GM18873 (cell line): ENCODE results near the gene RNF17.

Experiments used
- ATAC-seq: cut with Tn5 transposase; IDR thresholded peaks from one replicate; pipeline ENCODE4 v1.9.1; 2021; ENCODE audit warnings: mild to moderate bottlenecking, moderate library complexity, moderate number of reproducible peaks; ENCODE audit not compliant: unreplicated experiment, low FRiP score

RNF17 gene

DNA sequence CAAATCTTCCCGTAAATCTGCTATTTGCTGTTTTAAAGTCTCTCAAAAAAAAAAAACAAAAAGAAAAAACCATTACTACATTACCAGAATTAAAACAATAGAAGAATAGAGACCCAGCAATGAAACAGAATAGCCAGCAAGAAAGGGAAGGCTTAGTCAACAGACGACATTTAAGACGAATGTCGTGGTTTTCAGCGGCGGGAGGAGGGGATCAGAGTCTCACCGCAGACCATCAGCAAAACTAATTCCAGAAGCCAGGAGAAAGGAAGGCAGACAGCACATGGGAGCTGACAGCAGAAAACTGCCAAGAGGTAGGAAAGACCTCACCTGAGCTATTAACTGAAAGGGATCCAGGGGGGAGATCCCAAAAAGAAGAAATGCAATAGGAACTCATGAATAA, 128.9 kb downstream of the RNF17 start:
- no peak for ATAC-seq

DNA sequence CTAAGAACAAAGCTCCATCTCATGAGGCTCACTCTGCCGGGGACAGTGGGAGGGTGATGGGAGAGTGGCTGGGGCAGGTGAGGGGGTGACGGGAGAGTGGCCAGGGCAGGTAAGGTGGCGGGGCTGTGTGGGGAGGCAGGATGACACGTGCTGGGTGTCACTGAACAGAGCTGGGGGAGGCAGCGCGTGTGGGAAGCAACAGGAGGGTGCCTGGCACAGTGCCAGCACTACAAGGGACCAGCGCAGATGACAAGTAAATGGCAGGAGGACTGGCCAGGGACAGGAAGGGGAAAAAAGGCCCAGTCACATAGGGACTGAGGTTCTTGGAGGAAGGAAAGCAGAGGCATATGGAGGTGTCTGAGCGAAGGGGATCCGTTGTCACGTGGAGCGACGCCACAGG, 129.9 kb downstream of the RNF17 start:
- no peak for ATAC-seq

DNA sequence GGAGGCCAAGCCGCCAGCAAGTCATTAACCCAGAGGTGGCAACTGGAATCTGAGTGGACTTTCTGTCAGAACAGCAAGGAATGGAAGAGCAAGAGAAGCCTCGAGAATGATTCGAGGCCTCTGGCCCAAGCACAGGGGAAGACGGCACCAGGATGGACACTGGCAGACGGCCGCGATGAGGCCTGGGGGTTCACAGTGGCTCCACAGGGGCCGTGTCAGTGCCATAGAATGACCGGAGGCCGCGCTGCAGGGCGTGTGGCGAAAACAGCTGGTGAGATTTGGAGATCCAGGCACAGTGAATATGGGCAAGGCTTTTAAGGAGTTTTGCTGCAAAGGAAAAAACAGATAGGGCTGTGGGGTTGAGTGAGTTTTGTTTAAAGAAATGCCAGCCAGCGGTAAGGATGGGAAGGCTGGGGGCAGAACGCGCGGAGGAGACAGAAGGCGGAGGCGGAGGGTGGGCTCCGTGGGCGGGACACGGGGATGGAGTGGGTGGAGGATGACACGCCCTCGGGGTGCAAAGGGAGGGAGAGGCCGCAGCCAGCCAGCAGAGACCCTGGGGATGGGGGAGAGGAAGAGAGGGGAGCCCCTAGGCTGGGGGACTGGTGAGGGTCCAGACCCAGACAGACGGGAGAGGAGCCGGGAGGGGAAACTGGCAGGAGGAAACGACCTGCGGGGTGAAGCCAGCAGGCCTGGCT, 130.5 kb downstream of the RNF17 start:
- ATAC-seq: no peak

DNA sequence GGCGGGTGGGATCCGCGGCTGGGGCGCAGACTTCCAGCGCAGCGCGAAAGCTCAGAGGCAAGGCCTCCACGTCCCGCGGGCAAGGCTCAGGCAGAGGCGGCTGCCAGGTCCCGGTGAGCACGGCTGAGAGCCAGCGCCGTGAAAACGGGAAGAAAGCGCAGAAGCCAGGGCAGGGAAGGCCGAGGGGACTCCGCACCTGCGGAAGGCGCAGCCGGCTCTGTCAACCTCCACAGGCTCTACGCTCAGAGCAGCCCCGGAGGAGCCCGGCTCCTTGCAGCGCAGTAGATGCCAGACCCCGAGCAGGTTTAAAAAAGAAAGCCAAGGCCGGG, 131.0 kb downstream of the RNF17 start:
- ATAC-seq: no peak

DNA sequence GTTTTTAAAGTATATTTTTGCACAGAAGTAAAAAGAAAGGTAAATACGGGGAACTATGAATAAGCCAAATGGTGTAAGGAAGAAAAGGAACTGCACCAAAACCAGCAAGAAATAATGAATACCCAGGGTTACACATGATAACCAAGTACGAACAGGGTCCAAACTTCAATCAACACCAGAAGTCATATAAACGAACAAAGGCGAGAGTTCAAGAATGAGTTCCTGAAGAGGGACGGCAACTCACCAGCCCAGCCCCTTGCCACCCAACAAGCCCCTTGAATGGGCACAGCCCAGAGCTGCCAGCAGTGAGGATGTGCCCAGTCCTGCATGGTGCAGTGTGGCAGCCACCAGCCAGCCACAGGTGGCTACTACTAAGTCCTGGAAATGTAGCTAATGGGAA, 132.1 kb downstream of the RNF17 start:
- ATAC-seq: no peak

DNA sequence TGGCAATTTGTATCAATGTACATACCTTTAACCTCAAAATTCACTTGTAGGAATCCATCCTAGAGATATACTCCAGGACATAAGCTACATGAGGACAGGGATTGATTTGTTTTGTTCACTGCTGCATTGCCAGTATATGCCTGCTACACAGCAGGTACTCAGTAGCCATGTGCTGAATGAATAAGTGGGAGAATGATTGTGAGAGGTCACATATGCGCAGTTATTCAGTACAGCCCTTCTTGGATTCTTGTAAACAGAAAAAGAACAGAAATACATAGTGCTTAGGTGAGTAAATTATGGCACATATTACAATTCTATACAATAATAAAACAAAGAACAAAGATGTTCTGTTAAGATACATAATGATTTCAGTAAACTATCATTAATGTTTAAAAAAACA, 133.3 kb downstream of the RNF17 start:
- no peak for ATAC-seq

DNA sequence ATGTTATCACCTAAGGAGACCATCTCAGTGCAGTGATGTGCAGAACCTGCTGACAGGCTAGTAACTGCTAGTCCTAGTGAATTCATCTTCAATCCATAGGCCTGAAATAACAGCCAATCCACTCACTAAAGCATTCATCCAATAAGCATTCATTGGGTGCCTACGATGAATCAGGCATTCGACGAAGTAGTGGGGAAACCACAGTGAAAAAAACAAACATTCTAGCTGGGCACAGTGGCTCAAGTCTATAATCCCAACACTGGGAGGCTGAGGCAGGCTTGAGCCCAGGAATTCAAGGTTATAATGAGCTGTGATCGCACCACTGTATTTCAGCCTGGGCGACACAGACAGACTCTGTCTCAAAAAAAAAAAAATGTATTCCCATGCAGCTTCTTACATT, 135.6 kb downstream of the RNF17 start:
- ATAC-seq: no peak

DNA sequence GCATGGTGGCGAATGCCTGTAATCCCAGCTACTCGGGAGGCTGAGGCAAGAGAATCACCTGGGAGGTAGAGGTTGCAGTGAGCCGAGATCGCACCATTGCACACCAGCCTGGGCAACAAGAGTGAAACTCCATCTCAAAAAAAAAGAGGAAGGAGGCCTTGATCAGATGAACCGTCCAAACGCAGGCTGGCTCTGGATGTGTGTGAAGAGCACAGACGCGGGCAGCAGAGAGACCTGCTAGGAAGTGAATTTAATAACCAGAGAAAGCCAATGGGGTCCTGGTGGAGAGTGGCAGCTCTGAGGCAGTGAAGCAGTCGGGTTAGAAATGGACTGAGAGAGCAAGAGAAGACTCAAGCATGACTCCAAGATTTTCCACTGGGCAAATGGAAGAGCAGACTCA, 136.5 kb downstream of the RNF17 start:
- ATAC-seq: no peak

DNA sequence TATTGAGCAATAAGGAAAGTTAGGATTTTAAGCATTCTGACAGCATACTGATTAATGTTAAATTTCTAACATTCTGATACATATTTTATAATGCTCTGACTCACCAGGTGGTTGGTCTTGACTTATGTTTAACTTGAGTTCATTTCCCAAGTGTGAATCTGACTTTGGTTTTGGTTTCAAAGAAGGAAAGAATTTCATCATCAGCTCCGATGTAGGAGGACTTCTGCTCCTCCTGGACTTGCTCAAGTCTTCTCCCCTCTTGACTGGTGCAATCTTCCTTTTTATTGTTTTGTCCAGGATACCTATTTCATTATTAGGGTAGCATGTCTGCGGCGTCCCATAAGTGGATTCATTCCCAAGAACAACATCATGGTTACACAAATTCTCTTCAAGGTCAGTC, 141.3 kb downstream of the RNF17 start:
- ATAC-seq: no peak

DNA sequence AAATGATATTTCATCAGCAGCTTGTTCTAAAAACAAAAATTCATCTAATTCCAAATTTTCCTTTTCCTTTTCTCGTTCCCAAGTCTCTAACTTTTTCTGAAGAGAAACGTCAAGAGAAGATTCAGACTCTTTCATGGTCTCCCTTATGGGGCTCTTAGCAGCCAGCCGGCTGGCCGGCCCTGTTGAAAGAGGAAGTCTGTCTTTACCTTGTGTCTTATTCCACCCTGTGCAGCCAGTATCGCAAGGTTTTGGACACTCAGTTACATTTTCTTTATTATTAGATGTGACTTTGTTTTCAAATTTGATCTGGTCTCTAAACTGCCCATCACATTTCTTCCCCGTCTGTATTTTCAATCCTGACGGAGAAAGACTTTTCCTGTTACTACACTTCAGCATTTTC, 142.3 kb downstream of the RNF17 start:
- ATAC-seq: no peak

DNA sequence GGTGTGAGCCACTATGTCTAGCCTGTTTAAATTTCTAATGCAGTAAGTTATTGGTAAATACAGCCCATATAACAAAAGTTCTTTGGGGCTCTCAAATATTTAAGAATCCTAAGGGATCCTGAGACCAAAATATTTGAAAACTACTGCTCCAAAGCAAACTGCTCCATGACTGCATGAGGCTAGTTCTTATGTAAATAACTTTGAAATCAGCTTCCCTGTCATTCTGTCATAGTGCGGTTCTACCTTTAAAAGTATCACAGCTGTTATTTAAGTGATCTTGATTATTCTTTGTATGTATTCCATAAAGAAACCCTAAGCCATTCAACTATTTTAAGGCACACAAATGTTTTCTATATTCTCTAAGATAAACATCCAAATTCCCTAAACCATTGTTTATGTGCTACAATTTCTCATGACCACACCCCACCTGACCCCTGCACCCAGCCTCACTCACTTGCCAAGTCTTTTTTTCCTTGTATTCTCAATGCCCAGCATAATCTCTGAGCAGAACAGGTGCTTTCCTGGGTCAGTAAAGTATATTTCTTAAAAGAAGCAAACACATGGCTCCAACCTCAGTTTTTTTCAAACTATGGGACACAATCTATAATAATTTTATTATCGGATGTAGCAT, 146.6 kb downstream of the RNF17 start:
- no peak for ATAC-seq

DNA sequence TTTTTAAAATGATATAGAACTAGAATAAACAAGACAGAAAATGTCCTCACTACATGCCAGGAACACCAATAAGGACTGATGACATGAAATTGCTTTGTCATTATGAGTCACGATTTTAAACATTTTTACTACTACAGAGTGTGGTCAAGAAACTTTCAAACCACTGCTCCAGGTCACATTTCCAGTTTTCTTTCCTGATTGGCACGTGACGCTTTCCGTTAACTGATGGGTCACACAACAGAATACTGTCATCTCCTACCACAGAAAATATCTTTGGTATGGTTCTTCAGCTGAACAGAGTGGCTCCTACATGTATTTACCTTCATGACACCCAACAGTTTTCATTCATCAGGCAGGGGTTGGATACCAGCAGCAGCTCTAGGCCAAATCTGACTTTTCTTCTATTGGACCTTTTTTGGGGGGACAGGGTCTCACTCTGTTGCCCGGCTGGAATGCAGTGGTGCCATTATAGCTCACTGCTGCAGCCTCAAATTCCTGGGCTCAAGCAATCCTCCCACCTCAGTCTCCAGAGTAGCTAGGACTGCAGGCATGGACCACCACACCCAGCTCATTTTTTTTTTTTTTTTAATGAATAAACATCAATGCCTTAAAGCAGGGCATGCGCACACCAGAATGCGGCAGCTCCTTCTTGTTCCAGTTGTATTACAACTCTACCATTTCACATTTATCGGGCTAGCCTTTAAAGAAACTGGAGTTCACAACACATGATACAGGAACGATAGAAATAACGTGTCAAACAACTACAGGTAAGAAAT, 147.4 kb downstream of the RNF17 start:
- no peak for ATAC-seq

DNA sequence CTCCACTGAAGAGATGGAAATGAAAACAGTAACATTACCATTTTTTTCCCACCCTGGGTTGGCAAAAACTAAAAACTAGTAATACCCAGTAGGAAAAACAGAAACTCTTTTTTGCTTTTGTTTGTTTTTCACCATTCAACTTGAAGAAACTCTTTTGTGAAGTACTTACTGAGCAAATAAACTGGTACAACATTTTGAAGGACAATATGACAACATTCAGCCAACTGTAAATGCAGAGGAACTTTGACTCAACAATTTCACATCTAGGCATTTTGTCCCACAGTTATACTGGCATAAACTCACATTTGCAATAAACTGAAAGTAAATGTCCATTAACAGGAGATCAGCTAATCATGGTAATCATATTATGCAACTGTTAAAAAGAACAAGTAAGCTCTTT, 152.5 kb downstream of the RNF17 start:
- ATAC-seq: no peak

DNA sequence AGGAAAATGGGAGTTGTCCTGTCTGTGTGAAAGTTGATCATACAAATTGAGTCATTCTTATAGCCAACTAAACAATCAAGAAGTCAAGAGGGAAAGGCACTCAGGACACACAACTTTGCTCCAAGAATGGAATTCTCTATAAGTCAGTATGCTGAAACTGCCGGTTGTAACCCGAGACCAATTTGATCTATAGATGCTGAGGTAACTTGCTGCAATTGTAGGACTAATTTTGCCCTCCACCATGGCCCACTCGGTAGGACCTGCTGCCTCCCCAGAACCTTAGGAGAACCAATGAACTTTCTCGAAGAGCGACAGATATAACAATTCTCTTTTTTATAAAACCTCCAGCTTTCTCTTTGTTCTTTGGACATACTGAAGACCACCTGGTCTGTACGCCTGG, 157.0 kb downstream of the RNF17 start:
- no peak for ATAC-seq

DNA sequence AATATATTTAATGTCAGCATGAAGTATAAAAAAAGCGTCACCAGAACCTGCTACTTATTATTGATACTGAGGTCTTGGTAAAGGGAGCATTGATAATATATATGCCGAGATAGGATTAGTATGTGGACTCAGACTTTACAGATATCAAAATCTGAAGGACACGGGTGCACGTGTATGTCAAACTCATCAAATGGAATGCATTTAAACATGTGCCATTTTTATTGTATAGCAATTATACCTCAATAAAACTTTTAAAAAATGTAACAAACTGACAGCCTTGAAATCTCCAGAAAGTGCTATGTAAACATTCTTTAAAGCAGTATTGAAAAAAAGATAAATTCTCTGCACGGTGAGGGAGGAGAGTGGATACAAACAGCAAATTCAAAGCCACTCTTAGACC, 157.9 kb downstream of the RNF17 start:
- ATAC-seq: no peak

DNA sequence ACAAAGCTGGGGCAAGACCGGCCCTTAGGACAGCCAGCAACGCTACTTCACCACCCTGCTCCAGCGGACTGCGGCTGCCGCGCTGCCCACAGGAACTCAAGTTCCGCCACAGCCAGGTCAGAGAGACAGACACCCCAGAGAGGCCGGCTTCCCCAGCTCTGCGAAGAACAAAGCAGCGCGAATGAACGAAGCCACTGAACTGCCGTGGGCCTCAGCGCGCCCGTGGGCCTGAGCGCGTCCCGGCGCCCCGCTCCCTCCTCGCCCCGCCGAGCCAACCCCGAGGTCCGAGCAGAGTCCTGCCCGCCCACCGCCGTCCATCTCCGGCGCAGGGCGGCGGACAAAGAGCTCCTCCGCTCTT, 158.4 kb downstream of the RNF17 start:
- peak; percentile 18 for ATAC-seq

DNA sequence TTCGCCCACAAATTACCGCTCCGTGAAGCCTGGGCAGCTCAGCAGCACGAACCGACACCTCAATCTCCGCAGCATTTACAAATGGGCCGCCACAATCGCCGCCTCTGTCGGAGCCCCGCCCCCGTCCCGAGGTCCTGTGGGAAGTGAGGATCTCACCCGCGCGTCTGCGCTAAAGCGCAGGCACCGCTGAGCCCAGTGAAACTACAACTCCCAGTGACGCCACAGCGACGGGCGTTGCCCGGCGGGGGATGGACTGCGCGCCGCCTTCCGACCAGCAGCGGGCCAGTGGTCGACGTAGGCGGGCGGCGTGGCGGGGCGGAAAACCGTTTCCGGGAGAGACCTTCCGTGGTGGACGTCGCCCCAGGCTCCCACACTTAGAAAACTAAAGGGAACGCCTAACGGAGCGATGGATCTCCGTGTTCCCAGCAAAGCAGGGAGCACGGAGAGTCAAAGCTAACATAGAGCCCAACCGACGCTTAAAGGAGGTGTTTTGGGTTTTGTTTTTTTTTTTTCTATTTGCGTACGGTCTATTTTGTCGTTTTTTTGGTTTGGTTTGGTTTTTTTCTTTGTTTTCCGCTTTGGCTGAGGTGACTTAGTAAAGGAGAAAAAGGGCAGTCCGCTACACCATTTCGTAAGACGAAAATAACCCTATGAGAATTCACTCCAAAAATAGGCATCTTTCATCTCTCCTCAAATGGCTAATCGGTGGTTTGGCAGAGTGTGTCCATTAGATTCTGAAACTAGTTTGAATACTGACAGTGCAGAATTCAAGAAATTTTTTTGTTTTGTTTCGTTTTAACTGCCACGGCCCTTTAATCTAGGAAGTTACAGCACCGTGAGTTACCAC, 159.0 kb downstream of the RNF17 start:
- ATAC-seq: peak; percentile 78

DNA sequence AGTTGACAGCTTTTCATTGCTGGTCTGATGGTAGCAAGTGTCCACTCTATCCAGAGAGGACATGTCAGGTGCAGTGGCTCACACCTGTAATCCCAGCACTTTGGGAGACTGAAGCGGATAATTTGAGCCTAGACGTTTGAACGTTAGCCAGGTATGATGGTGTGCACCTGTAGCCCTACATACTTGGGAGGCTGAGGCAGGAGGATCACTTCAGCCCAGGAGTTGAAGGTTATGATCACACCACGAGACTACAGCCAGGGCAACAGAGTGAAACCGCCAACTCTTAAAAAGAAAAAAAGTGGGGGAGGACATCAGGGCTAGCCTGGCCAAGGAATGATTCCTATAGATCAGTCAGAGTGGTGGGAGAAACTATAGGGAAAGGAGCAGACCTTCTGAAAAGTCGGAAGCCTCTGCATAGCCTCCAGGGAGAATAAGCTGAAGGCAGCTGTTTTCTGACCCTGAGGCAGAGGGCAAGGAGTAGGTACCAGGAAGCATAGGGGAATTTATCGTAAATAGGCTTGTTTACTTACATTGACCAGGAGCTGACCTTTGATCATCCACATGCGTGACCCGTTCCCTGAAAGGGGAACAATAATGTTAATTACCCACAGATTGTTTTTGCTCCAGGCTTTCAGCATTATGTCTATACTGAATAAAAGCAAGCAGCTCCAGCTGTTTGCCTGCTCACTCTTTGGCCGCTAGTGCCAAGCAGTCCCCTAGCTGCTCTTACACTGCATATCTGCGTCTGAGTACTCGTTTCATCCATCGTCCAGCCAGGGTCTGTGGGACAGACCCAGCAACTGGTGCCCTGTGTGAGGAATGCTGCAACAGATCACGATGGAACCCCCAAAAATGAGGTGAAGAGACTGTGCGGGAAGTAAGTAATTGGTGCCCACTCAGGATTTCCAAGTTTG, 161.6 kb downstream of the RNF17 start:
- ATAC-seq: no peak

DNA sequence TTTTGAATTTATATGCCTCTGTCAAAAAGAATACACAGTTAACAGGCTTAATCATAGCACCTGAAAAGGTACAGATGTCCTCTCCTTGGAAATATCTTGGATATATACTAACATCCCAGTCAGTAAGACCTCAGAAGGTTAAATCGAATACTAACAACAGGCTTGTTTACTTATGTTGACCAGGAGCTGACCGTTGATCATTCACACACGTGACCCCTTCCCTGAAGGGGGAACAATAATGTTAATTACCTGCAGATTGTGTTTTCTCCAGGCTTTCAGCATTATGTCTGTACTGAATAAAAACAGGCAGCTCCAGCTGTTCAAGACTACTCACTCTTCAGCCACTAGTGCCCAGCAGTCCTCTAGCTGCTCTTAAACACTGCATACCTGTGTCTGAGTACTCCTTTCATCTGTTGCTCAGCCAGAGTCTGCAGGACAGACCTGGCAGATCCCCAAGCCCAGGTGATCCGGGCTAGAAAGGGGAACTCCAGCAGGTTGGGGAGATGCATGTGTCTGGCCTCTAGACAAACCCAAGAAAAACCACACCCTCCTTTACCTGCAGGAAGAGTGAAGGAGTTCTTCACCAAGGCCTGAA, 163.9 kb downstream of the RNF17 start:
- no peak for ATAC-seq

DNA sequence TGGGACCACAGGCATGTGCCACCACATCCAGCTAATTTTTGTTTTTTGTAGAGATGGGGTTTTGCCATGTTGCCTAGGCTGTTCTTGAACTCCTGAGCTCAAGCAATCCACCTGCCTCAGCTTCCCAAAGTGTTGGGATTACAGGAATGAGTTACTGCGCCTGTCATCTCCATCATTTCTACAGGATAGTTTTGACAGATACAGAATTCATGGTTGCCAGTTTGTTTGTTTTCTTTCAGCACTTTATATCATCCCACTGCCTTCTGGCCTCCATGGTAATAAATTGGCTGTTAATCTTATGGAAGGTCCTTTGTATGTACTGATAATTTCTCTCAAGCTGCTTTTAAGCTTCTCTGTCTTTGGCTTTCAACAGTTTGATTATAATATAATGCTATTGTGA, 165.2 kb downstream of the RNF17 start:
- ATAC-seq: no peak
